Activated CD8-positive, alpha-beta memory T cell treated with anti-CD3 and anti-CD28 coated beads, Interleukin-2, amount 50 U/mL, for 1 hour (primary cell): ENCODE data around the gene RNF150.

Experiments used
- DNase-seq: peaks from one replicate; pipeline ENCODE4 v3.0.0-alpha.2; 2020; ENCODE audit errors: extremely low read depth

Gene RNF150

DNA sequence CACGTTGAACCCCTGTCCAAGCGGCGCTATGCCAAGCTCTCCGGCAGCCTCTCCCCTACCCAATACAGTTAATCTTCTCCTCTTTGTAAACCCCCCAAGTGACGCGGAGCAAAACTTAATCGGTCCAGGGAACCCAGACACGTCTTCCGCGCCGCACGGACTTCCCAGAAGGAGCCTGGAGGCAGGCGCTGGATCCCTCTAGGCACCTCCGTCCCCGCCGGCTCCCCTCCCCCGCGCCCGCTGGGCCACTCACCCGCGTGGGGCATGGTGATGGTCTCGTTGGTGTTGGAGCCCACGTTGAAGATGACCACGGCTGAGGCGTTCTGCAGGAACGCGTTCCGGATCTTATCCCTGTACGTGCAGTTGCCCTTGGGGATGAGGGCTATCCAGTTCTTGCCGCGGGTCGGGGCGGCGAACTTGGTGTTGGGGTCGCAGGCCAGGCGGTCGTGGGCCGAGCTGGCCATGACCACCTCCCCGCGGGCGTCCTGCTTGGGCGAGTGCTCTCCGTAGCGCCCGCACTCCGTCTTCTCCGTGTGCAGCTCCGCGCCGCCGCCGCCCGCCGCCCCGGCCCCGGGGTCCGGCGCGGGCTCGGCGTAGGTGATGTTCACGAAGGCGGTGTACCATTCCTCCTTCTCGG, 1.1 kb downstream of the RNF150 start:
- no peak for DNase-seq

DNA sequence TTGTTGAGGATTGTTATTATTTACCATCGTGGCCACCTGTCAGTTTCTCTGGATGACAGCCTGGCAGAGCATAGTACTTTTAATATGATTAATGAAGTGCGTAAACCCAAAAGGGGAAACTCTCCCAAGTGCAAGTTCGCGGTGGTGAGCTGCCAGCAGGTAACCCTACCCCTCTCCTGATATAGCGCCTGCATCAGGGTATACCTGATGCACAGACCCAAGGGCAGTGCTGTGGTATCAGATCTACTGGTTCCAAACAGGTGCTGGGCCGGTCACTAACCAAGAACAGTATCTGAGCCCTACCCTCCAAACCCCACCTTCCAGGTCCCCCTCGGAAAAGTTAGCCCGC, 1.6 kb downstream of the RNF150 start:
- DNase-seq: no peak

DNA sequence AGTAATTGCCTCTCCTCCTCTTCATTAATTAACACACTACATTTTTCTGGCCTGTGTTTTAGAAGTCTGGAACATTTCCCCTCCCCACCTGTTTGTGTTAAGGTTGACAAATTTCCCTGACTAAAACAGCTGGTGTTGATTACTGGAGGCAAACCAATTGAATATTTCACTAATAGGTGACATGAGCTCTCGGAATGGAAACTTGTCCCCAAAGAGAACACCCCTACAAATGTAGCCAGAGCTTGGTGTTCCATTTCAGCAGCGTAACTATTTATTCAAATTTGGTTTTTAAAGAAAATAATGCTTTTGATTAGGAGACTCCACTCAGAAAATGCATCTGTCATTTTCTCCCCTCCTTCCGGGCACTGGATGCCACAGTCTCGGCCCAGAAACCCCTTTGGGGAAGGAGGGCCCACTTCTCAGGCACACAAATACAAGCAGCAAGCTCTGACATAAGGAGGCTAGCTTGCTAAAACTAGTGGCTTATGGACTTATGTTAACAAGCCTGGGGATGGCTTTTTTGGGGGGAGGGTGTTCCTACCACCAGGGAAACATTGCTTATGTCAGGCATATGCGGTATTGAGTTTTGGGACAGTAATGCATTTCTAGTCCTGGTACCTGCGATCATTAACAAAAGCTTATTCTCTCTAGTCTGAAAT, 2.2 kb downstream of the RNF150 start:
- DNase-seq: no peak

DNA sequence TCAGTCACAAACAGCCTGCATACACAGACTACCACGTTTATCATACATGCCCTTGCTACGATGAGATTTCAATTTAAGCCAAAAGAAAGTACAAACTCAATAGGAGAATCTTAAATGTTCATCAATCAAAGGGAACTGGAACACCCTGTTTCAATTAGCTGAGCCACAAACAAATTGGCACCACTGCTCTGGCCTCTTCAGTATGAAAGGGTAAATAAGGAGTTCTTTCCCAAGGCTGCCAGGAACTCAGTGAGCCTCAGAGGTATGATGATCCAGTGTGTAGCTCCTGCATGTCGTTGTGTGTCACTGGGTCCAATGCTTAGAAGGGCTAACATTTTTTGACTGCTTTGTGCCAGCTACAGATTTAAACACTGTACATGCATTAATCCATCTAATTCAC, 5.4 kb downstream of the RNF150 start:
- DNase-seq: no peak

DNA sequence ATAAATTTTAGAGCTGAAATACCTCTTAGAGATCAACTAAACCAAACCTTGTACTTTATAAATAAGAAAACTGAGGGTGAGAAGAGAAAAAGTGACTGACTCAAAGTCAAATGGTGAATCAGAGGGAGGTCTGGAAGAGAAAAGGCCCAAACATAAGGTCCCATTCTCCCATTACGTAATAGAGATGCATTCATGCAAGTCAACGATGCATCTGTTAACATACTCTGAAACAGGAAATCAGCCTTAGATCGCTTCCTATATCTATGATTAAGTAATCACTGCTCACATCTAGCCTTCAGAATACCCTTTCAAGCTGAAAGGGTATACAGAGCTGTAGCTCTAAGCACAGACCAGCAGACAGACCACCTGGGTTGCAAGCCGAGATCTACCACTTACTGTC, 6.5 kb downstream of the RNF150 start:
- no peak for DNase-seq

DNA sequence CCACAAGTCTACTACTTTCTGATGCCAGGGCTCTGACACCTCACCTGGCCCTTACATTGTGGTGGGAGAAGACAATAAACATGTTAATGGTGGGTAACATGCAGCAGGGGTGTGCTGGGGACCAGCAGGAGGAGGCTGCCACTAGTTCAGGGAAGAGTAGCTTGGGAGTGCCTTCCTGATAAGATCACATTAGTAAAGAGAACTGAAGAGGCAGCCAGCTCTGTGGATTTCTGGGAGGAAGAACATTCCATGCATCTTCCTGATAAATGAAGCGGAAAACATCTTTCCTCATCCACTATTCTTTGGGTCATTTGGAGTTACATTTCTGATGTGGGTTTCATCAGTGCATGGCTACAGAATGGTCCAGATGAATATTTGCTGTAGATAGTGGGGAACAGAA, 9.0 kb downstream of the RNF150 start:
- no peak for DNase-seq

- DNase-seq: no peak
Measured at GRCh38 chr4:141121768-141122454, 11.4 kb downstream of the RNF150 start.

- no peak for DNase-seq
Measured at GRCh38 chr4:141121101-141121500, 12.2 kb downstream of the RNF150 start.

GRCh38 chr4:141120036-141120593, 13.2 kb downstream of the RNF150 start:
- DNase-seq: no peak

DNA sequence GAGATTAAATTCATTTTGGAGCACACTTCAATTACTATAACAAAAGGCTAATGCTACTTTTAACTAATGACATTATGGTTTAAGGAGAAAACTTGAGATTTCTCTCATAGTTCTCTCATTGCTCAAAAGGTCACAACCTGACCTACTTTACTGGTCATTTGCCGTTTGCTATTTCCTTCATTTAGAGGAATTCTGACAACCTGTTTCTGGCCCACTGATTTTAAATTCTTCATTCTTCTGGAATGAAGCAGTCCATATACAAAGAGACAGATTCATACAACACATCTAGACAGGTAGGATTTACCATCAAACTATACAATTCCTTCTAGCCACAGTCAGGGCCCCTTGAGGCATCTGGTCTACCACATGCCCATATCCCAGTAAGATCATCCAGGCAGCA, 14.2 kb downstream of the RNF150 start:
- DNase-seq: no peak

GRCh38 chr4:141118381-141118780, 14.9 kb downstream of the RNF150 start:
- no peak for DNase-seq

DNA sequence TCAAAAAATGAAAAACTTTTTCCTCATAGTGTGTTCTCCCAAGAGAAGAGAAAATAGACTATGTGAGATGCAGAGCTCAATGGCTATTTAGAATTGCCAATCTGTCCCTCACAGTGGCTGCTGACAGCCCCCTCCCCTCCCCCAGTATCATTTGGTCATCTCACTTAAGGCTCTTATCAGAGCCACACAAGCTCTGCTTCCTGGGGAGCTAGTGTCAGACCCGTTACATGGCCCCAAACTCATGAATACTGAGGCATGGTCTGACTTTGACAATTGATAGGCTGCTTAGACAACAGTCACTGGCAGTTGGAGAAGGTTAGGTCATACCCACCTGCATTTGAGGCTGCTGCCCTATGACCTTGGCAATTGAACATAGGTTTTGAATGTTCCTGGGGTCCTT, 15.3 kb downstream of the RNF150 start:
- DNase-seq: no peak

GRCh38 chr4:141109983-141110382, 23.3 kb downstream of the RNF150 start:
- no peak for DNase-seq

DNA sequence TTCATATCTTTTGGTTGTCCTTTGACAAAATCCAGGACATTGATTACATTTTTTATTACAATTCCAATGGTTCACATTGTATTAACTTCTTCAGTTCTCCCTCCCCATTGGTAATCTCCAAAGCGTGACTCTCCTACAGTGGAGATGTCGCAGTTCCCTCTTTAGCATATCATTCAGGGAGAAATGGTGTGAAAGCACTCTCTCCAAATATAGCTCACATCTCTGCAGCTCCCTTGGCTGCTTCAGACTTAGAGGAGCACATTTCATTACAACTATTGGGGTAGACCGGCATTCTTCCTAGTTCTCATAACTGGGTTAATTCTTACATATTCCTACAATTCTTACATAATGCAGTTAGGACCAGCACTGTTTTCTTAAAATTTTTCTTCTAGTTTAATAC, 25.3 kb downstream of the RNF150 start:
- DNase-seq: no peak

DNA sequence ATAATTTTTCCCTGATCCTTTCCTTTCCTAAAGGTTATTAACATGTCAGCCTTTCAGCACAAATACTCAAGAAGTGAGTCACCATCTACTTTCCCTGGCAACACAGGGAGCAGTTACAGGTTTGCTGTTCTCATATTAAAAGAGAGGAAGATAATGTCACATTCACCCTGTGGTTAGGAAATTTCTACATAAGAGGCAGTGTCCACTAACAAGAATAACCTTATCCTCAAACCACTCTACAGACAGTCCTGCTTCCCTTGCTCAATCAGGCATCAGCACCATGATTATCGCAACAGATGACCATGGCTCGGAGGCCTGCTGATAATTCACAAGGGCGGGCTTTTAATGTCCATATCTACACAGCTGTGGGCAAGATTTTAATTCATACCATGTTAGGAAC, 30.9 kb downstream of the RNF150 start:
- DNase-seq: no peak

DNA sequence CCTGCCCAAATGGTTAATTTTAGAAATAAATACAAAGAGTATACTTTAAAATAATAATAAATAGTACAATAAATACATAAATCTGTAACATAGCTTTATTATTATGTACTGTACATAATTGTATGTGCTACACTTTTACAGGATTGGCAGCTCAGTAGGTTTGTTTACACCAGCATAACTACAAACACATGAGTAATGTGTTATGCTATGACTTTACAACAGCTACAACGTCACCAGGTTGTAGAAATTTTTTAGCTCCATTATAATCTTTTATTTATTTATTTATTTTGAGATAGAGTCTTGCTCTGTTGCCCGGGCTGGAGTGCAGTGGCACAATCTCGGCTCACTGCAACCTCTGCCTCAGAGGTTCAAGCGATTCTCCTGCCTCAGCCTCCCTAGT, 31.8 kb downstream of the RNF150 start:
- DNase-seq: no peak

DNA sequence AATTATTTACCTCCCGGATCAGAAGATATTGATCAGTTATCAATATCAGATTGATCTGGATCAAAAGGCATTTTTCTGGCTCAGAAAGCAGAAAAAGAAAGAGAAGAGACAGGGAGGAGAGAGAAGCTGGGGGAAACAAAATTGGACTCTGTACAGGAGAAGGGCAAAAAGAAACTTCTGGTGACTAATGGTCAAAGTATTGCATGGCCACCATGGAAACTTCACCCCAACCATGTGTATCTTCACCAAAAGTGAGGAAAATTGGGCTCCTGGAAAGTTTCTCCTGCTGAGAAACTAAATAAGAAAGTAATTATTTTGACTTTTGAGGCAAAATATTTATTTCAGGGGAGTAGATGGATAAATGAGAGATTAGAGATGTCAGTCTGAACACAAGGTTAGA, 33.9 kb downstream of the RNF150 start:
- no peak for DNase-seq

DNA sequence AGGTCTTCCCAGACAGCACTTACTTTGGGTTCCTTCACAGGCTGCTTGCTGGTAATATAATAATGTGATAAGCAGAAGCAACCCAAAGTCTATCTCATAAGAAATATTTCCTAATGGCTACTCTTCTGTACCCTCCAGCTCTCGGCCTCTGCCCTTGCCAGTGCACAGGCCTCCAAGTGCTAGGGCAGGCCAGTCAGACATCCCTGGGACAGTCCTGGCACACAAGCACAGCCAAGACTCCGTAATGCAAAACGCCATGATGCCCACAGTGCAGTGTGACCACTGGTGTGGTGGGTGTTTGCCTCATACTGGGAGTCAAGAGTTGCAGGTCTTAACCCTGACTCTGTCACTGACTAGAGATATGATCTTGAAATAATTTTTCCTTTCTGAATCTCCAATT, 35.1 kb downstream of the RNF150 start:
- DNase-seq: no peak

- no peak for DNase-seq
Measured at GRCh38 chr4:141090473-141090872, 42.8 kb downstream of the RNF150 start.

GRCh38 chr4:141081921-141082395, 51.3 kb downstream of the RNF150 start:
- DNase-seq: no peak

DNA sequence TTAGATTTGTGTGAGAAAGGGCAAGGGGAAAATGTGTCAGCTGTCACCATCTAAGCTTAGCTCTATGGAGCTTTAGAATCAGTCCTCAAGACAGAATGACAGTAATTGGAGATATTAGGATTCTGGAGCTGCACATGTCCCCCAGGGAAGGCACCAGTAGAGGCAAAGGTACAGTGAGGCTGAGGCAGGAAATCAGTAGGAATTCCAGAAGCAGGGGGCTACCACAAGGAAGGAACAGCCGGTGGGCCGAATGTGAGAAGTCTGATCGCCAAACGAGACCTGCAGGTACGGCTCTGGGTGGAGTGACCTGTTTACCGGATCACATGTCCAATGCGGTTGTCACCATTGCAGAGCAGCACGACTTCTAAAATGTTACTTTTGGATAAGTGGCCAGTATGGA, 52.6 kb downstream of the RNF150 start:
- DNase-seq: no peak

DNA sequence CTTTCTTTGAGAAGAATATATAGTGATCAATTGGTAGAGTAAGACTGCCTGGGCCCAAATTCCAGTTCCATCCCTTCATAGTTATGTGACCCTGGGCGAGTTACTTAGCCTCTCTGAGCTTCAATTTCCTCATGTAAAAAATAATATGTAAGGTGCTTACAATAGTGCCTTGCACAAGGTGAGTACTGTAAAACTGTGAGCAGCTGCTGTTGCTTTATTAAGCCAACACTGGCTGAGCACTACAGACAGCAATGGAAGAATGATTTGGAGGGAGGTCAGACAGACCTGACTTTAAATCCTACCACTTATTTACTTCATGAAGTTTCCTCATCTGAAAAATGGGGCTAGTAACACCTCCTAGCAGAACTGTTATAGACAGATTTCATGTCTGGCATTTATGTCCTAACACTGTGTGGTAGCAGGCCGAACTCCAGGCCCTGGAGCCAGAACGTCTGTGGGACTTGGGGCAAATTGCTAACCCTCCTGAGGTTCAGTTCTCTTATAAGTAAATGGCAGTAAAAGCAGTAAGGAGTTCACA, 53.8 kb downstream of the RNF150 start:
- no peak for DNase-seq

- DNase-seq: no peak
Measured at GRCh38 chr4:141078871-141079270, 54.4 kb downstream of the RNF150 start.
